GM12892 (cell line): ENCODE measurements around the gene DNAAF5.

ENCODE experiments used
- POLR2A ChIP-seq: IDR thresholded peaks from 2 replicates; pipeline ENCODE4 v1.6.1; 2011; ENCODE audit warnings: low read depth, low read length, control low read depth
- POLR2AphosphoS5 ChIP-seq: IDR thresholded peaks from 2 replicates; pipeline ENCODE4 v1.6.1; 2011; ENCODE audit warnings: low read depth, low read length, control low read depth

GRCh38 chr7:763762-764161 is 37.3 kb downstream of the DNAAF5 start:
- TF ChIP-seq POLR2A = no peak
- TF ChIP-seq POLR2AphosphoS5 = no peak
